GM12801 (cell line): ENCODE results near the gene NPTN.

Experiments used
- CTCF ChIP-seq: IDR thresholded peaks from one replicate; pipeline ENCODE4 v1.5.1; 2011; ENCODE audit warnings: control low read depth; ENCODE audit not compliant: insufficient read length; ENCODE audit errors: extremely low read depth

Gene NPTN

GRCh38 chr15:73584699-73585420 lies 48.3 kb downstream of the NPTN start:
- no peak for TF ChIP-seq CTCF

GRCh38 chr15:73583544-73583943 lies 49.6 kb downstream of the NPTN start:
- no peak for TF ChIP-seq CTCF

GRCh38 chr15:73582851-73583379 lies 50.3 kb downstream of the NPTN start:
- no peak for TF ChIP-seq CTCF

- TF ChIP-seq CTCF = no peak
Observed at GRCh38 chr15:73578026-73578425, 55.2 kb downstream of the NPTN start.

GRCh38 chr15:73575636-73576247 lies 57.4 kb downstream of the NPTN start:
- TF ChIP-seq CTCF = no peak

GRCh38 chr15:73573572-73573971 lies 59.6 kb downstream of the NPTN start:
- no peak for TF ChIP-seq CTCF

- TF ChIP-seq CTCF = no peak
Observed at GRCh38 chr15:73573037-73573436, 60.2 kb downstream of the NPTN start.
